HG03025 (cell line): ENCODE results near the gene MCF2L.
"Not testable (repeated sequence)": the region's sequence is repeated elsewhere in the genome, so short reads cannot be mapped to it uniquely, and the experiment has no call there.

Experiments used
- ATAC-seq: cut with Tn5 transposase; IDR thresholded peaks from one replicate; pipeline ENCODE4 v1.9.1; 2021; ENCODE audit warnings: mild to moderate bottlenecking, moderate library complexity; ENCODE audit not compliant: unreplicated experiment, low FRiP score

The MCF2L gene

GRCh38 chr13:113028336-113029060 lies 59.5 kb downstream of the MCF2L start:
- ATAC-seq = no peak

GRCh38 chr13:113029061-113029445 lies 60.0 kb downstream of the MCF2L start:
- no peak for ATAC-seq

GRCh38 chr13:113029487-113030258 lies 60.7 kb downstream of the MCF2L start:
- ATAC-seq = no peak

GRCh38 chr13:113030259-113030640 lies 61.2 kb downstream of the MCF2L start:
- ATAC-seq = not testable (repeated sequence)

GRCh38 chr13:113031465-113031864 lies 62.5 kb downstream of the MCF2L start:
- no peak for ATAC-seq

- ATAC-seq = no peak
Measured at GRCh38 chr13:113032291-113032690, 63.3 kb downstream of the MCF2L start.

- ATAC-seq = no peak
Measured at GRCh38 chr13:113033054-113033850, 64.2 kb downstream of the MCF2L start.

- no peak for ATAC-seq
Measured at GRCh38 chr13:113034451-113035212, 65.6 kb downstream of the MCF2L start.

GRCh38 chr13:113035213-113035800 lies 66.3 kb downstream of the MCF2L start:
- ATAC-seq = no peak

DNA sequence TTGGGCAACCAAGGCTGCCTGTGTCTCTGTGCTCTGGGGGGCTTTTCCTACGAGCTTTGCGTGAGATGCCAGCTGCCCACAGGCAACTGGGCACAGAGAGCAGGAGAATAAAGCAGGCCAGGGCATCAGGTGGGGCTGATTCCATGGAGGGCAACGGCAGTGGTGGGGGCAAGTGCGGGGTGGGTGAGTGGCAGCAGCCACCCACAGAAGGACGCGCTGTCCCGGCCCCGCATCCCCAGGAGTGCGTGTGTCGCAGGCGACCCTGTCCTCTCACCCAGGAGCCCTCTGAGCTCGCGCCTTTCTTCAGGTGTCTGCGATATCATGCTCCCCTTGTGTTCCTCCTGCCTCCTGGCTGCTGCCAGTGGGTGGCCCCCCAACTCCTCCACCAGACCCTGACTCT lies 67.4 kb downstream of the MCF2L start:
- no peak for ATAC-seq

DNA sequence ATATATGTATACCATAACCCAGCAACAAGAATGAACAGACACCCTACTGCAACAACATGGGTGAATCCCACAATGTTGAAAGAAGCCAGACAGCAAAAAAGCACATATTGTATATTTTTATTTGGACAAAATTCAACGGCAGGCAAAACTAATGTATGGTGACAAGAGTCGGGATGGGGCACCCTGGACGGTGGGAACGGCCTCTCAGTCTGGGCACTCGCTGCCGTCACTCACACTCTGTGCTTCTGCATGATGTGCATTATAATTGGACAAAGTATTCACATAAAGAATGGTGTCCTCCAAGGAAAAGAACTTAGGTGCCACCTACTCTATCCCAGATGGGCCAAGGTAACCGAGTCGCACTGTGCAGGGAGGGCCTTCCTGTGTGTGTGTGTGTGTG lies 71.0 kb downstream of the MCF2L start:
- ATAC-seq = no peak

DNA sequence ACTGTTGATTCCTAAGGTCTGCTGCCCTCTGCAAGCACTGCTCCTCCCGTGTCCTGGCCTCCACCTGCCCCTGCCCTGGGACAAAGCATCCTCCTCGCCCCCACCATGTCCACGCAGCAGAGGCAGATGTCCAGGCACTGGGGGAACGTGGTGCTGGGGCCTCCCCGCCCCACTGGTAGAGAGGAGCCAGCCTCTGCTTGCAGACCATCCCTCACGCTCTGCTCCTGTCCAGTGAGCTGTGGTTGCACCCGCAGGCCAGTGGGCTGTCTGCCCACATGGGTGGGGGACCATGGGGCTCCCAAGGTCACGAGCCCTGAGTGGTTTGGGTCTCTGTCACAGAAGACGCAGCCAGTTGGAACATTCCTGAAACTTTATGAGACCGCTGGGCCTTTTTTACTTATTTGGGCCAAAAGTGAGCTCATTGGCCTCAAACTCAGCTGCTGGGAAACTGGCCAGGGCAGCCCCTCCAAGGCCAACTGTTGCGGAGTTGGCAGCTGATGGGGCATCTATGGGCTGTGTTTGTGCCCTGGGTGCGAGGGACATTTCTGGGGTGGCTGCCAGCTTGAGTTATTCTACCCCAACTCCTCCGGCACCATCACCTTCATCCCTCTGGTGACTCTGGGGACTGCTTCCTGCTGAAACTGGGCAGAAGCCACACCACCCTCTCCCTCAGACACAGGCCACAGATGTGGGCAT lies 71.7 kb downstream of the MCF2L start:
- ATAC-seq = no peak

DNA sequence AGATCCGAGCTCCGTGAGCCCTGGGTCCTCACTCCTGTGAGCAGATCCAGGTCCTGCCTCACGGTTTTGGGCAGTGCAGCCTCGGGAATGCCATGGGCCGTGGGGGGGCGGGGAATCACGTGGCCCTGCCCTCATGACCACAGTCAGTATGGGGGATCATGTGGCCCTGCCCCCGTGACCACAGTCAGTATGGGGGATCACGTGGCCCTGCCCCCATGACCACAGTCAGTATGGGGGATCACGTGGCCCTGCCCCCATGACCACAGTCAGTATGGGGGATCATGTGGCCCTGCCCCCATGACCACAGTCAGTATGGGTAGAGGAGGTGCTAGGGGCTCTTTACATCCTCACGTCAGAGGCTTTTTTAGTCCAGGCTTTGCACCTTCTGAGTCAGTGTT lies 72.3 kb downstream of the MCF2L start:
- no peak for ATAC-seq

DNA sequence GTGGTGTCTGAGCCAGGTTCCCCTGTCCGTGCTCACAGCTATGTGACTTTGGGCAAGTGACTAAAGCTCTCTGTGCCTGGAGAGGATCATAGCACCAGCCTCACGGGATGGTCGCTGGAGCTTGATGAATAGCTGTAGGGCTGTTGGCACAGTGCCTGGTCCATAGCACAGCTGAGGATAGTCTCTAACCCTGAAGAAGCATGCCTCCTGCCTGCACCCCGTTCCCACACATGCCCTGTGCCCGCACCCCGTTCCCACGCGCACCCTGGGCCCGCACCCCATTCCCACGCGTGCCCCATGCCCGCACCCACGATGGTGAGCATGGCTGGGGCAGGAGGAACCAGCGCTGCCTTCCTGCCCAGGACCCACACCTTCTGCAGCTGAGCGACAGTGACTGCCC lies 72.9 kb downstream of the MCF2L start:
- ATAC-seq = no peak

GRCh38 chr13:113042456-113042855 lies 73.4 kb downstream of the MCF2L start:
- no peak for ATAC-seq

DNA sequence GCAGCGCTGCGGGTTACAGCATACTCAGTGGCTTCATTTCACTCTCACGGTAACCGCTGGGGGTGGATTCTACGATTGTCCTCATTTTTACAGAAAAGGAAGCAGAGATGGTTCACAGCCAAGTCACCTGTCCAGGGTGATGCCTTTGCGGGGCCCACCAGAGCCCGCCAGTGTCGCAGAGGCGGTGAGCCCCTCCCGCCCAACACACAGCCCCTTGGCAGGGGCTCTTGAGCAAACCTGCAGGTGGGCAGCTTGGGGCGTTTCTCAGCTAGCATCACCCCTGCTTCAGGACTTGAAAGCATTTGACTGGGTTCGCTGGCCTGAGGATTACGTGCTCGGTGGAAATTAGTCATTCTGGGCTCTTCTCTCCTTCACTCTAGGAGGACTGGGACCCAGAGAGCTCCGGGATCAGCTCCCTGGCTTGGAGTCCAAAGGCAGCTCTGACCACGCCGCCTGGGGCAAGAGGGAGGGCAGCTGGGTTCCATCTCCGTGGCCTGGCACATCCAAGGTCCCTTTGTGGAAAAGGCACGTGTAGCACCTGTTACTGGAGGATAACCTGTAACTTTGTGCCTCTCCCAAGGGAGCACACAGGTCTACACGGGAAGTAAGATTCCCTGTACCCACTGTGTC lies 74.1 kb downstream of the MCF2L start:
- no peak for ATAC-seq

GRCh38 chr13:113043931-113044330 lies 74.9 kb downstream of the MCF2L start:
- ATAC-seq = no peak

- ATAC-seq = no peak
Measured at GRCh38 chr13:113044391-113045114, 75.5 kb downstream of the MCF2L start.
